MM.1S (cell line): ENCODE data around the gene CKMT2.

Experiments
- DNase-seq: peaks from one replicate; pipeline ENCODE4 v3.0.0-alpha.2; 2015
- H2AFZ ChIP-seq: fragments of 300-600 bp; sonication (generic); 2 replicates; pipeline ENCODE4 v1.6.0; 2016; ENCODE audit warnings: antibody characterized with exemption, low read length
- H3F3A ChIP-seq: fragments of 300-600 bp; sonication (generic); 2 replicates; pipeline ENCODE4 v1.6.1; 2016; ENCODE audit warnings: mild to moderate bottlenecking, antibody characterized with exemption, low read length, moderate library complexity, mixed read lengths; ENCODE audit not compliant: insufficient read depth
- H3K27ac ChIP-seq: fragments of 300-600 bp; sonication (generic); 2 replicates; pipeline ENCODE4 v1.5.1; 2016; ENCODE audit warnings: mild to moderate bottlenecking, low read length
- H3K27me3 ChIP-seq: fragments of 300-600 bp; sonication (generic); replicated peaks from 2 replicates; pipeline ENCODE4 v1.6.0; 2016; ENCODE audit warnings: low read length; ENCODE audit not compliant: insufficient read depth
- H3K36me3 ChIP-seq: fragments of 300-600 bp; sonication (generic); replicated peaks from 2 replicates; pipeline ENCODE4 v1.6.1; 2016; ENCODE audit warnings: mild to moderate bottlenecking, low read length, mixed read lengths; ENCODE audit not compliant: insufficient read depth
- H3K4me1 ChIP-seq: fragments of 300-600 bp; sonication (generic); 2 replicates; pipeline ENCODE4 v1.6.1; 2016; ENCODE audit warnings: low read length, mixed read lengths
- H3K4me2 ChIP-seq: fragments of 300-600 bp; sonication (generic); 2 replicates; pipeline ENCODE4 v1.6.0; 2016; ENCODE audit warnings: low read depth, low read length
- H3K4me3 ChIP-seq: fragments of 300-600 bp; sonication (generic); 2 replicates; pipeline ENCODE4 v1.5.1; 2016; ENCODE audit warnings: low read length, mixed read lengths
- H3K79me2 ChIP-seq: fragments of 300-600 bp; sonication (generic); 2 replicates; pipeline ENCODE4 v1.6.1; 2016; ENCODE audit warnings: mixed run types, low read length, mixed read lengths
- H3K9ac ChIP-seq: fragments of 300-600 bp; sonication (generic); 2 replicates; pipeline ENCODE4 v1.6.1; 2016; ENCODE audit warnings: low read length, mixed read lengths
- H3K9me2 ChIP-seq: fragments of 300-600 bp; sonication (generic); replicated peaks from 2 replicates; pipeline ENCODE4 v1.6.1; 2016; ENCODE audit warnings: mild to moderate bottlenecking, low read length, mixed read lengths; ENCODE audit not compliant: insufficient read depth
- H3K9me3 ChIP-seq: fragments of 300-600 bp; sonication (generic); replicated peaks from 2 replicates; pipeline ENCODE4 v1.6.1; 2016; ENCODE audit warnings: mild to moderate bottlenecking, low read length, mixed read lengths; ENCODE audit not compliant: insufficient read depth
- H4K20me1 ChIP-seq: fragments of 300-600 bp; sonication (generic); 2 replicates; pipeline ENCODE4 v1.6.1; 2016; ENCODE audit warnings: mild to moderate bottlenecking, low read length, moderate library complexity, mixed read lengths; ENCODE audit not compliant: insufficient read depth
- EZH2 ChIP-seq: fragments of 300-600 bp; sonication (generic); optimal IDR thresholded peaks from 2 replicates; pipeline ENCODE3; 2017; ENCODE audit warnings: low read depth, mild to moderate bottlenecking, antibody characterized with exemption, low read length, mixed read lengths
- EZH2phosphoT487 ChIP-seq: fragments of 300-600 bp; sonication (generic); IDR thresholded peaks from 2 replicates; pipeline ENCODE4 v1.6.1; 2018; ENCODE audit warnings: antibody characterized with exemption, low read length
- TF ChIP-seq, protein P1 (sequence below): fragments of 300-600 bp; sonication (generic); IDR thresholded peaks from 2 replicates; pipeline ENCODE4 v1.5.1; 2016; ENCODE audit warnings: antibody characterized with exemption, low read length, mixed read lengths

The CKMT2 gene

DNA sequence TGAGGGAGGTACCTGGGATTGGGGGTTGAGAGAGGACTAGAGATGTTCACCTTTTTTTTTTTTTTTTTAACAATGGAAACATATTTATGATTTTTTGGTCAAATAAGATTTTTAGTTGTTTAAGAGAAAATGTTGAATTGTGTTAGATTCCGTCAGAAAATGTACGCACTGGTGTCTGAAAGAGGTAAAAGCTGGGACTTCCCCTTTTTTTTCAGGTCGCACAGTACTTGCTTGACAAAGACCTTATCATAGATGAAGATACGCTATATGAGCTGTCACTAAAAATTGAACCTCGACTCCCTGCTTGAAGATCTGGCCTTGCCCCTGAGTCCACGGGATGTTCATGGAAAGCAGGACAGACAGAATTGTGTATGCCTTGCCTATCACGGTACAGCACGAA, 7.7 kb upstream of the CKMT2 start:
- Histone ChIP-seq H3K9me2 (no peaks in the 10 kb centered on the region), H3K79me2 (no peaks in the 10 kb centered on the region), H2AFZ (no peak overlapping the region), H3K36me3 (no peaks in the 10 kb centered on the region), H3K4me2 (no peak overlapping the region), H3K9me3 (no peaks in the 10 kb centered on the region), H3K4me3 (no peak overlapping the region), H3K4me1 (no peaks in the 10 kb centered on the region), H4K20me1 (no peaks in the 10 kb centered on the region), H3K9ac (no peak overlapping the region), H3K27ac (no peak overlapping the region), H3K27me3 (no peaks in the 10 kb centered on the region), H3F3A (no peaks in the 10 kb centered on the region)
- no peak for TF ChIP-seq EZH2phosphoT487
- TF ChIP-seq, protein P1, sequence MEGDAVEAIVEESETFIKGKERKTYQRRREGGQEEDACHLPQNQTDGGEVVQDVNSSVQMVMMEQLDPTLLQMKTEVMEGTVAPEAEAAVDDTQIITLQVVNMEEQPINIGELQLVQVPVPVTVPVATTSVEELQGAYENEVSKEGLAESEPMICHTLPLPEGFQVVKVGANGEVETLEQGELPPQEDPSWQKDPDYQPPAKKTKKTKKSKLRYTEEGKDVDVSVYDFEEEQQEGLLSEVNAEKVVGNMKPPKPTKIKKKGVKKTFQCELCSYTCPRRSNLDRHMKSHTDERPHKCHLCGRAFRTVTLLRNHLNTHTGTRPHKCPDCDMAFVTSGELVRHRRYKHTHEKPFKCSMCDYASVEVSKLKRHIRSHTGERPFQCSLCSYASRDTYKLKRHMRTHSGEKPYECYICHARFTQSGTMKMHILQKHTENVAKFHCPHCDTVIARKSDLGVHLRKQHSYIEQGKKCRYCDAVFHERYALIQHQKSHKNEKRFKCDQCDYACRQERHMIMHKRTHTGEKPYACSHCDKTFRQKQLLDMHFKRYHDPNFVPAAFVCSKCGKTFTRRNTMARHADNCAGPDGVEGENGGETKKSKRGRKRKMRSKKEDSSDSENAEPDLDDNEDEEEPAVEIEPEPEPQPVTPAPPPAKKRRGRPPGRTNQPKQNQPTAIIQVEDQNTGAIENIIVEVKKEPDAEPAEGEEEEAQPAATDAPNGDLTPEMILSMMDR = no peak
- no peak for TF ChIP-seq EZH2
- no peak for DNase-seq

DNA sequence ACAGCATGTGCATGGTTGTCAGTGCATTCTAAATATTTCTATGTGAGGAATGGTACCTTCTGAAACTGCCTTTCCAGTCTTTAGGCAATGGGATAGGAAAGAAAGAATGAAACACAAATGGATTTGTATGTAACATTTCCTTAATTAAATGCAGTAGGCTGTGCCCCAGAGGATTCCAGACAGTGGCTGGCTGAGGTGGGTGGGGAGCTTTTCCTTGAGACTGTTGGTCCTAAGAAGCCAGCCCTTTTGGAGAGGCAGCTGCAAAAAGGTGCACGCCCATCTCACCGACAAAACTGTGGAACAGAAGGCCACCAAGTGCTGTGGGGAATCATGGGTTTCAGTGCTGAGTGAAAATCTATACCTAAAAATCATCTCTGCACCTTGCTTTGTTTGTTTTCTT, 6.8 kb upstream of the CKMT2 start:
- Histone ChIP-seq H3K36me3 (no peaks in the 10 kb centered on the region), H3K9ac (no peak overlapping the region), H3K4me2 (no peak overlapping the region), H3K9me2 (no peaks in the 10 kb centered on the region), H3K27me3 (no peaks in the 10 kb centered on the region), H4K20me1 (no peaks in the 10 kb centered on the region), H3K79me2 (no peaks in the 10 kb centered on the region), H3K4me3 (no peak overlapping the region), H3K4me1 (no peaks in the 10 kb centered on the region), H3F3A (no peaks in the 10 kb centered on the region), H3K27ac (no peak overlapping the region), H2AFZ (no peak overlapping the region), H3K9me3 (no peaks in the 10 kb centered on the region)
- TF ChIP-seq, protein P1 = no peak
- TF ChIP-seq EZH2phosphoT487 = no peak
- TF ChIP-seq EZH2 = no peak
- DNase-seq = no peak

DNA sequence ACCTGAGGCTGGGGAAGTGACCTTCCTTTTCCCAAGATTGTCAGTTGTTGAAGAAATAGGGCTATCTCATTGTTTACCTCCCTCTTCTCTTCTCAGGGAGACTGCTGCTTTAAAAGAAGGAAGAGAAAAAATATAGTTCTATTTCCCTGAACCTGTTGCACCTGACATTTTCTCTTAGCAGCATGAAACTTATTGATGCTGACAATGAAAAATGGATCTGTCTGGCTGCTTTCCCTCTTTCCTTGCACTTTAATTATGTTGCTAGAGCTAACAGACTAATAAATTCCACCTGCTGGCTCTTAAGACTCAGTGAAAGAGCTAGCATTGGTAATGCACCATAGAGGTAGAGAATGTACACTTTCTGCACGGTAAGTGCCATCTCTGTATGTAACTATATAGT, 6.2 kb upstream of the CKMT2 start:
- no peak for DNase-seq

DNA sequence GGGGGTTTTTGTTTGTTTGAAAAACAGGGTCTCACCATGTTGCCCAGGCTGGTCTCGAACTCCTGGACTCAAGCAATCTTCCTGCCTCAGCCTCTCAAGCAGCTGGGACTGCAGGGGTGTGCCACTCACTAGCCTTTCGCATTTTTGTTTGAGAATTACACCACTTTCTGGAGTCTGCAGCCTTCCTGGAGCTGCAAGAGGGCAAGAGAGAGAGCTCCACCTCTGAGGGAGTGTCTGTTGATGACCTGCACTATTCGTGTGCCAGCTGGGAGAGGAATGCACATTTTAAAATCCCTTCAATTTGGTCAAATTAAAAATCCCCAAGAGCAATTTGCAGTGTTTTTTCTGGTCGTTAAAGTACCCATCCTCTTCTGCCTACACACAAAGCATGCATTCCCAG, 5.0 kb upstream of the CKMT2 start:
- DNase-seq = no peak
- no peaks in the 10 kb centered on the region for H4K20me1 ChIP-seq
- H3K27me3 ChIP-seq = no peaks in the 10 kb centered on the region
- TF ChIP-seq, protein P1 = no peak
- no peak for TF ChIP-seq EZH2
- no peak for TF ChIP-seq EZH2phosphoT487
- H3K79me2 ChIP-seq = no peaks in the 10 kb centered on the region
- no peak overlapping the region for H3K9ac ChIP-seq
- H3K9me2 ChIP-seq = no peaks in the 10 kb centered on the region
- no peaks in the 10 kb centered on the region for H3F3A ChIP-seq
- H2AFZ ChIP-seq = no peak overlapping the region
- no peak overlapping the region for H3K4me2 ChIP-seq
- H3K9me3 ChIP-seq = no peaks in the 10 kb centered on the region
- no peaks in the 10 kb centered on the region for H3K4me1 ChIP-seq
- H3K27ac ChIP-seq = no peak overlapping the region
- no peak overlapping the region for H3K4me3 ChIP-seq
- H3K36me3 ChIP-seq = no peaks in the 10 kb centered on the region

More for the DNA sequence above, 6.2 kb upstream of the CKMT2 start:
- Histone ChIP-seq H3K27ac (no peak overlapping the region), H3K27me3 (no peaks in the 10 kb centered on the region), H3K9ac (no peak overlapping the region), H3K79me2 (no peaks in the 10 kb centered on the region), H3K4me3 (no peak overlapping the region), H2AFZ (no peak overlapping the region), H3F3A (no peaks in the 10 kb centered on the region), H4K20me1 (no peaks in the 10 kb centered on the region), H3K9me2 (no peaks in the 10 kb centered on the region), H3K4me1 (no peaks in the 10 kb centered on the region), H3K36me3 (no peaks in the 10 kb centered on the region), H3K4me2 (no peak overlapping the region), H3K9me3 (no peaks in the 10 kb centered on the region)
- TF ChIP-seq EZH2 (no peak), EZH2phosphoT487 (no peak)
